ENCODE data around the gene OR51T1. TPM values are rescaled to one million over a fixed set of nuclear protein-coding genes. Genes with fewer than 3 reads are reported as not detected.

Gene OR51T1
- total RNA-seq, 1 donor from 2014 or later: not detected

DNA sequence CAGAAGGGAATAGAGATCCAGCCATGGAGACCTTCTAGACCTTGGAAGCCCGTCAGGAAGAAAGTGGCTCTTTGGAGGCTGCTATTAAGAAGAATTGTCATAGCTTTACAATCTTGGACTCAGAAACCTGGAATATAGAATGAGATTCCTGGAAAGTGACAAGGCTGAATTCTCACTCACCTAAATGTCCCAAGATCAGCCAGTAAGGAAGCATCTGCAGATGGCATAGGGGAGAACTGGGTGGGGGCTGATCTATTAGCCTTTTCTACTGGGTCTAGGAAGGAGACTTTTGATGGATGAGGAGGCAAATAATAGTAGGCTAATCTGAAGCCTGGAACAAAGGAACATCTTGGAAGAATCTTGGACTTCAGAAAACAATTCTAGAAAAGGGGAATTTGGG is 42.5 kb downstream of the OR51T1 start, which contains the start of gene OR51G1:
Gene OR51G1, minus strand, starts transcription at position 101 of the 400 bp plus-strand sequence. Its CDS starts 0 bp downstream, at position 101.
- DNase-seq (no peak), ATAC-seq (ENCODE audit: low read depth) (no peak)
- Mint-ChIP-seq H3K27ac (no peak within 1 kb of the TSS), H3K9me3 (no peaks in the 10 kb centered on the region), H3K4me1 (no peaks in the 10 kb centered on the region), H3K27me3 (no peaks in the 10 kb centered on the region), H3K4me3 (no peak within 1 kb of the TSS), H3K36me3 (ENCODE audit: low read depth) (no peaks in the 10 kb centered on the region)
- ChIA-PET POLR2A (no interaction called here), CTCF (no interaction called here)
- intact Hi-C loops (cut with micrococcal nuclease): no loop called here
- no peak for TF ChIP-seq CTCF (IDR thresholded peaks at IDR 0.05)

GRCh38 chr11:4926608-4927007 is 44.9 kb downstream of the OR51T1 start:
- POLR2A ChIA-PET: no interaction called here
- CTCF ChIA-PET: no interaction called here
- ATAC-seq (ENCODE audit: low read depth) (no peak), DNase-seq (no peak)
- Mint-ChIP-seq H3K9me3 (no peaks in the 10 kb centered on the region), H3K27me3 (no peaks in the 10 kb centered on the region), H3K36me3 (ENCODE audit: low read depth) (no peaks in the 10 kb centered on the region), H3K4me3 (no peak overlapping the region), H3K4me1 (no peaks in the 10 kb centered on the region), H3K27ac (no peak overlapping the region)
- no peak for TF ChIP-seq CTCF (IDR thresholded peaks at IDR 0.05)
- intact Hi-C loops (cut with micrococcal nuclease): no loop called here

Other genes with a start within 250 kb of the OR51T1 start
- gene OR51D1, start 244.4 kb upstream of the OR51T1 start, total RNA-seq: not detected in 2 replicates
- not detected in 2 replicates for gene OR51E1, start 237.9 kb upstream of the OR51T1 start, total RNA-seq
- not detected in 2 replicates for gene OR51E2, start 184.0 kb upstream of the OR51T1 start, total RNA-seq
- not detected in 2 replicates for gene MMP26, start 177.1 kb upstream of the OR51T1 start, total RNA-seq
- not detected in 2 replicates for gene OR51F1, start 112.0 kb upstream of the OR51T1 start, total RNA-seq
- not detected in 2 replicates for gene OR52R1, start 77.5 kb upstream of the OR51T1 start, total RNA-seq
- not detected in 2 replicates for gene OR51F2, start 60.6 kb upstream of the OR51T1 start, total RNA-seq
- not detected in 2 replicates for gene OR51S1, start 32.7 kb upstream of the OR51T1 start, total RNA-seq
- gene OR51A7, start 21.9 kb downstream of the OR51T1 start, total RNA-seq: not detected in 2 replicates
- not detected in 2 replicates for gene OR51G2, start 37.5 kb downstream of the OR51T1 start, total RNA-seq
- not detected in 2 replicates for gene OR51G1, start 42.4 kb downstream of the OR51T1 start, total RNA-seq
- not detected in 2 replicates for gene OR51A4, start 65.7 kb downstream of the OR51T1 start, total RNA-seq
- gene OR51A2, start 73.8 kb downstream of the OR51T1 start, total RNA-seq: not detected in 2 replicates
- not detected in 2 replicates for gene OR51L1, start 113.0 kb downstream of the OR51T1 start, total RNA-seq
- not detected in 2 replicates for gene OR52J3, start 164.6 kb downstream of the OR51T1 start, total RNA-seq
- not detected in 2 replicates for gene OR52E2, start 177.7 kb downstream of the OR51T1 start, total RNA-seq
- gene OR52E1, start 187.7 kb downstream of the OR51T1 start, total RNA-seq: not detected in 2 replicates

Measured in activated B cell treated with CpG ODN at 0.5 μM for 24 hours (primary cell).